ENCODE data around the gene SLC6A9. TPM values are rescaled to one million over a fixed set of nuclear protein-coding genes. Genes with fewer than 3 reads are reported as not detected.

The SLC6A9 gene
- total RNA-seq, 1 experiment from 2014 or later, result 9.2 TPM

DNA sequence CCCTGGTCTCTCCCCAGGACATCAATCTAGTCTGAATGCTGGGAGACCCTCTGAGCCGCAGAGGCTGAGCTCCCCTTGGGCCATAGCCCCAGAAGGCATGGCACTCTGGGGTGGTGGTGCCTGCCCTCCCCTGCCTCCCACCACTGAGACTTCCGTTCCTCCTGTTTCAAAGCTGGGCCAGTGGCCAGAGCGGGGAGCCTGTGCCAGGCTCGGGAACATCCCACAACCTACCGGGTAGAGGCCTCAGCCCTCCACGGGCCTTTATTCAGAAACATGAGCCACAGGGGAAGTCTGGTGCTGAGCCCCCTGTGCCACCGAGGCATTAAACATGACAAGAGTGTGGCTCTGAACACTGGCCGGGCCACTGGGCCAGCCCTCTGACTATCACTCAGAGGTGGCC lies 31.8 kb downstream of the SLC6A9 start:
- H3K36me3 ChIP-seq (ENCODE audit: control insufficient read depth, insufficient read depth, low read length), result no peaks in the 10 kb centered on the region
- intact Hi-C loops (cut with micrococcal nuclease; ENCODE audit: unreplicated experiment), result no loop called here
- DNase-seq (ENCODE audit: low read depth, low spot score) (no peak), ATAC-seq (no peak)
- H3K27me3 ChIP-seq (ENCODE audit: control insufficient read depth, insufficient read depth, low read length), result no peaks in the 10 kb centered on the region
- in situ Hi-C loops (cut with HindIII; ENCODE audit: low pct_unique_long_range_greater_than_20kb, low sequenced_read_pairs), result no loop called here
- no TSS peak for BruUV-seq (replicated peaks)
- no peaks in the 10 kb centered on the region for H3K9me3 ChIP-seq (ENCODE audit: control insufficient read depth, insufficient read depth, low read depth, low read length)
- TF ChIP-seq REST (IDR thresholded peaks at IDR 0.05; ENCODE audit: insufficient read depth in 1 of 2, low read depth in 2 of 2, low read length in 1 of 2) (no peak), SIN3A (IDR thresholded peaks at IDR 0.05; ENCODE audit: borderline replicate concordance, insufficient read depth, low read depth, low read length) (no peak), TCF7L2 (IDR thresholded peaks at IDR 0.05; ENCODE audit: low read depth, low read length) (no peak), POLR2AphosphoS5 (IDR thresholded peaks at IDR 0.05; ENCODE audit: low read depth, low read length) (no peak)
- TF ChIP-seq, protein P1, sequence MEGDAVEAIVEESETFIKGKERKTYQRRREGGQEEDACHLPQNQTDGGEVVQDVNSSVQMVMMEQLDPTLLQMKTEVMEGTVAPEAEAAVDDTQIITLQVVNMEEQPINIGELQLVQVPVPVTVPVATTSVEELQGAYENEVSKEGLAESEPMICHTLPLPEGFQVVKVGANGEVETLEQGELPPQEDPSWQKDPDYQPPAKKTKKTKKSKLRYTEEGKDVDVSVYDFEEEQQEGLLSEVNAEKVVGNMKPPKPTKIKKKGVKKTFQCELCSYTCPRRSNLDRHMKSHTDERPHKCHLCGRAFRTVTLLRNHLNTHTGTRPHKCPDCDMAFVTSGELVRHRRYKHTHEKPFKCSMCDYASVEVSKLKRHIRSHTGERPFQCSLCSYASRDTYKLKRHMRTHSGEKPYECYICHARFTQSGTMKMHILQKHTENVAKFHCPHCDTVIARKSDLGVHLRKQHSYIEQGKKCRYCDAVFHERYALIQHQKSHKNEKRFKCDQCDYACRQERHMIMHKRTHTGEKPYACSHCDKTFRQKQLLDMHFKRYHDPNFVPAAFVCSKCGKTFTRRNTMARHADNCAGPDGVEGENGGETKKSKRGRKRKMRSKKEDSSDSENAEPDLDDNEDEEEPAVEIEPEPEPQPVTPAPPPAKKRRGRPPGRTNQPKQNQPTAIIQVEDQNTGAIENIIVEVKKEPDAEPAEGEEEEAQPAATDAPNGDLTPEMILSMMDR (IDR thresholded peaks at IDR 0.05), result no peak
- no peak overlapping the region for H3K4me3 ChIP-seq (ENCODE audit: low read depth in 2 of 2, low read length in 2 of 2)
- CTCF ChIA-PET, result no interaction called here
- H3K4me1 ChIP-seq (ENCODE audit: control insufficient read depth, insufficient read depth, low read length), result no peaks in the 10 kb centered on the region
- POLR2A ChIA-PET, result no interaction called here
- H3K27ac ChIP-seq (ENCODE audit: low read length), result no peak overlapping the region

GRCh38 chr1:43998000-43998378 lies 33.3 kb downstream of the SLC6A9 start:
- H3K36me3 ChIP-seq (ENCODE audit: control insufficient read depth, insufficient read depth, low read length), result no peaks in the 10 kb centered on the region
- in situ Hi-C loops (cut with HindIII; ENCODE audit: low pct_unique_long_range_greater_than_20kb, low sequenced_read_pairs), result no loop called here
- TF ChIP-seq SIN3A (IDR thresholded peaks at IDR 0.05; ENCODE audit: borderline replicate concordance, insufficient read depth, low read depth, low read length), result no peak
- TF ChIP-seq REST (IDR thresholded peaks at IDR 0.05; ENCODE audit: insufficient read depth in 1 of 2, low read depth in 2 of 2, low read length in 1 of 2), result no peak
- no peak for TF ChIP-seq POLR2AphosphoS5 (IDR thresholded peaks at IDR 0.05; ENCODE audit: low read depth, low read length)
- TF ChIP-seq, protein P1 (IDR thresholded peaks at IDR 0.05), result no peak
- no peak for TF ChIP-seq TCF7L2 (IDR thresholded peaks at IDR 0.05; ENCODE audit: low read depth, low read length)
- ATAC-seq (no peak), DNase-seq (ENCODE audit: low read depth, low spot score) (no peak)
- intact Hi-C loops (cut with micrococcal nuclease; ENCODE audit: unreplicated experiment), result no loop called here
- no peaks in the 10 kb centered on the region for H3K4me1 ChIP-seq (ENCODE audit: control insufficient read depth, insufficient read depth, low read length)
- no peak overlapping the region for H3K4me3 ChIP-seq (ENCODE audit: low read depth in 2 of 2, low read length in 2 of 2)
- ChIA-PET POLR2A (no interaction called here), CTCF (no interaction called here)
- H3K27me3 ChIP-seq (ENCODE audit: control insufficient read depth, insufficient read depth, low read length), result no peaks in the 10 kb centered on the region
- H3K9me3 ChIP-seq (ENCODE audit: control insufficient read depth, insufficient read depth, low read depth, low read length), result no peaks in the 10 kb centered on the region
- no peak overlapping the region for H3K27ac ChIP-seq (ENCODE audit: low read length)
- BruUV-seq (replicated peaks), result no TSS peak

Measured in Panc1 (cell line).